Measurements from ENCODE around the gene SKA1. TPM values are rescaled to one million over a fixed set of nuclear protein-coding genes. Genes with fewer than 3 reads are reported as not detected.

The SKA1 gene
- total and polyA plus RNA-seq, 9 of the 15 experiments (the other 6 are each of a cell fraction or from before 2014, with no cell fraction given), result 27.8 to 67.2 (median 41.9) TPM

- TF ChIP-seq NCOA1 (IDR thresholded peaks at IDR 0.05; ENCODE audit: low read depth), result 0 out of 2 replicates have a peak, but pooled peaks have one; percentile 29
- TF ChIP-seq THAP12 (CRISPR knock-in tag; IDR thresholded peaks at IDR 0.05), result no peak
- TF ChIP-seq ZNF644 (tag; IDR thresholded peaks at IDR 0.05; ENCODE audit: low read depth), result peak; percentile 94
- peak; percentile 82 for TF ChIP-seq STAT5A (IDR thresholded peaks at IDR 0.05; ENCODE audit: borderline replicate concordance, low read length)
- TF ChIP-seq CBX3 (IDR thresholded peaks at IDR 0.05; ENCODE audit: borderline replicate concordance in 1 of 2, low read length in 2 of 2), result peak; percentile 67 to 98
- no peak for TF ChIP-seq RBM14 (IDR thresholded peaks at IDR 0.05; ENCODE audit: borderline replicate concordance, insufficient read depth, low read depth, low read length)
- TF ChIP-seq ELF4 (CRISPR knock-in tag; IDR thresholded peaks at IDR 0.05), result no peak
- no peak for TF ChIP-seq SRSF1 (IDR thresholded peaks at IDR 0.05; ENCODE audit: low read depth, low read length)
- peak; percentile 100 for TF ChIP-seq SOX6 (IDR thresholded peaks at IDR 0.05)
- TF ChIP-seq NR2C2 (CRISPR knock-in tag; IDR thresholded peaks at IDR 0.05), result no peak
- peak; percentile 64 for TF ChIP-seq NR2C2 (tag; IDR thresholded peaks at IDR 0.05)
- no peak for TF ChIP-seq YBX1 (IDR thresholded peaks at IDR 0.05)
- 0 out of 4 replicates have a peak, but pooled peaks of 1 of the 2 experiments have one; percentile 48 for TF ChIP-seq NONO (IDR thresholded peaks at IDR 0.05; ENCODE audit: low read depth in 2 of 2, low read length in 1 of 2)
- TF ChIP-seq ASH1L (IDR thresholded peaks at IDR 0.05; ENCODE audit: borderline replicate concordance, low read depth, partially characterized antibody), result no peak
- no peak for TF ChIP-seq ZNF511 (CRISPR knock-in tag; IDR thresholded peaks at IDR 0.05)
- no peak for TF ChIP-seq ZNF3 (CRISPR knock-in tag; IDR thresholded peaks at IDR 0.05)
- TF ChIP-seq CCAR2 (IDR thresholded peaks at IDR 0.05; ENCODE audit: low read depth, low read length), result no peak
- TF ChIP-seq ATF2 (CRISPR knock-in tag; IDR thresholded peaks at IDR 0.05), result no peak
- no peak for TF ChIP-seq CTCFL (IDR thresholded peaks at IDR 0.05; ENCODE audit: borderline replicate concordance, insufficient read depth, low read depth, low read length, poor library complexity, severe bottlenecking)
- TF ChIP-seq ZNF41 (CRISPR knock-in tag; conservative IDR thresholded peaks at IDR 0.05), result no peak
Observed at GRCh38 chr18:50424877-50425690, 50.2 kb downstream of the SKA1 start (continued).
